Psoas muscle (tissue), 8 donors: ENCODE measurements around the gene CORO1C. TPM values are rescaled to one million over a fixed set of nuclear protein-coding genes. Genes with fewer than 3 reads are reported as not detected.
A peak's percentile ranks its signal among the peaks of the same experiment; 100 is the strongest.

Source experiments
- ATAC-seq, 4 donors: fragments of 200-7000 bp; cut with Tn5 transposase; one replicate each; pipeline ENCODE4 v1.9.1; 2020; ENCODE audit warnings: moderate library complexity in 3 of 4, mild to moderate bottlenecking in 2 of 4
- DNase-seq, 2 donors: peaks; one replicate each; pipeline ENCODE4 v3.0.0-alpha.2; 2020
- H3K27ac ChIP-seq: fragments of 200-600 bp; one replicate; pipeline ENCODE4 v1.8.0; 2022
- H3K27me3 ChIP-seq, 3 donors: fragments of 200-600 bp in 1 of 3; one replicate each; pipeline versions ENCODE4 v1.6.1 to v1.8.0; 2013 to 2022; ENCODE audit warnings: low read length in 2 of 3, mild to moderate bottlenecking in 2 of 3, moderate library complexity in 1 of 3; ENCODE audit not compliant: insufficient read depth in 3 of 3
- H3K36me3 ChIP-seq, 2 donors: fragments of 200-600 bp in 1 of 2; one replicate each; pipeline versions ENCODE4 v1.6.1 to v1.8.0; 2013 to 2022; ENCODE audit warnings: low read depth in 1 of 2, mild to moderate bottlenecking in 1 of 2, moderate library complexity in 1 of 2; ENCODE audit not compliant: insufficient read depth in 1 of 2
- H3K4me1 ChIP-seq: fragments of 200-600 bp; one replicate; pipeline ENCODE4 v1.8.0; 2022
- H3K4me3 ChIP-seq: fragments of 200-600 bp; one replicate; pipeline ENCODE4 v1.8.0; 2022; ENCODE audit warnings: mild to moderate bottlenecking
- H3K9me3 ChIP-seq: fragments of 200-600 bp; one replicate; pipeline ENCODE4 v1.8.0; 2022
- WGBS, 3 donors: extraction: QIAGEN DNeasy Blood & Tissue Kit; methylation state at CpG; one replicate each; pipeline versions ENCODE4 v1.1.6 to v1.1.7; 2013; 5-methylcytosine and 5-hydroxymethylcytosine counted together
- intact Hi-C, 2 donors: fragments of 100-400 bp; cut with DNase I; formaldehyde crosslinking; loops; one replicate each; pipeline versions ENCODE4 v1.11.0 to v1.14.2; 2022
- polyA plus RNA-seq, 3 donors: library from polyadenylated mRNA; stranded (reverse); fragments of 200-250 nt; gene quantifications; one replicate each; pipeline ENCODE4 v1.2.3, GENCODE V29; 2013
- total RNA-seq, 4 donors: library from RNA; stranded (reverse); fragmentation: NEBNext Ultra II Directional in 2 of 4; extraction: Animal tissue kit (Norgen Biotek cat#: 25700) in 2 of 4; gene quantifications; one replicate each; pipeline versions ENCODE4 v1.2.1 to v1.2.4, GENCODE V29; 2021 to 2023
- TF ChIP-seq, protein P1 (sequence below): fragments of 200-600 bp; IDR thresholded peaks from one replicate; pipeline ENCODE4 v1.8.0; 2022; ENCODE audit warnings: antibody characterized with exemption
- donor health status: healthy with polysubstance abuse.
- donor health status: DM: no; HTN: no; CAD: no; lungs with moderate emphysema.
- donor health status: Bipolar disorder and iron deficiency.
- donor health status: healthy.
- donor health status: DM: yes; HTN: yes; CAD: no.
- donor health status: DM: no; HTN: no; CAD: no.
- donor health status: DM: no; HTN: no; CAD: no.
- donor health status: DM: yes; HTN: yes; CAD: no.

The CORO1C gene
- total and polyA plus RNA-seq, 7 donors: 16.9 to 67.1 (median 40.5) TPM

DNA sequence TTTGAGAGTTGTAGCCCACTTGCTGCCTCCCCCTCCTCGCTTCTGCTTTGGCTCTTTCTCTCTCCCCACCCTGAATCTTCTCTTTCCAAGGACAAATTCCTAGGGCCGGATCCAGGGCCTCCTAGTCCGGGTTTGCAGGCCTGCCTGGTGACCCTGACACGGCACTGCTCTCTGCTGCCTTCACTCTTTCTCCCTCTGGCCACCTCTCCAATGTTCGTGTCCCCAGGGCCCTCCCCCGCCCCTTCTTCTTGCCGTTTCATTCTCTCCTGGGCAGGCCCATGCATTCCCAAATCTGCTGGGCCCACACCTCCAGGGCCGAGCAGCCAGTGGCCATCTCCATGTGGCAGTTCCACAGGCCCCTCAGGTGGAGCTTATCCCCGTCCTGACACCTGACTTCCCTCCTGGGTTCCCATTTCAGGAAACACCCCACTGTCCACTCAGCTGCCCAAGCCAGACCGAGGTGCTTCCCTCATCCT, 34.0 kb upstream of the CORO1C start:
- DNase-seq (peak in 1 of 2 donors; percentile 7), ATAC-seq (no peak)
- intact Hi-C loops: loop anchor here in 1 of 2 donors (2.0 kb wide), 1 partner anchor 19 kb away; no protein-coding TSS in a partner anchor
- Histone ChIP-seq H3K27me3 (no peaks in the 10 kb centered on the region), H3K27ac (no peak overlapping the region), H3K36me3 (no peaks in the 10 kb centered on the region), H3K4me3 (no peak overlapping the region), H3K9me3 (no peaks in the 10 kb centered on the region), H3K4me1 (no peaks in the 10 kb centered on the region)
- TF ChIP-seq, protein P1, sequence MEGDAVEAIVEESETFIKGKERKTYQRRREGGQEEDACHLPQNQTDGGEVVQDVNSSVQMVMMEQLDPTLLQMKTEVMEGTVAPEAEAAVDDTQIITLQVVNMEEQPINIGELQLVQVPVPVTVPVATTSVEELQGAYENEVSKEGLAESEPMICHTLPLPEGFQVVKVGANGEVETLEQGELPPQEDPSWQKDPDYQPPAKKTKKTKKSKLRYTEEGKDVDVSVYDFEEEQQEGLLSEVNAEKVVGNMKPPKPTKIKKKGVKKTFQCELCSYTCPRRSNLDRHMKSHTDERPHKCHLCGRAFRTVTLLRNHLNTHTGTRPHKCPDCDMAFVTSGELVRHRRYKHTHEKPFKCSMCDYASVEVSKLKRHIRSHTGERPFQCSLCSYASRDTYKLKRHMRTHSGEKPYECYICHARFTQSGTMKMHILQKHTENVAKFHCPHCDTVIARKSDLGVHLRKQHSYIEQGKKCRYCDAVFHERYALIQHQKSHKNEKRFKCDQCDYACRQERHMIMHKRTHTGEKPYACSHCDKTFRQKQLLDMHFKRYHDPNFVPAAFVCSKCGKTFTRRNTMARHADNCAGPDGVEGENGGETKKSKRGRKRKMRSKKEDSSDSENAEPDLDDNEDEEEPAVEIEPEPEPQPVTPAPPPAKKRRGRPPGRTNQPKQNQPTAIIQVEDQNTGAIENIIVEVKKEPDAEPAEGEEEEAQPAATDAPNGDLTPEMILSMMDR: no peak
- WGBS, 3 donors: 55 to 72% (median 56%) methylated on average over 10 of the region's 10 CpGs

DNA sequence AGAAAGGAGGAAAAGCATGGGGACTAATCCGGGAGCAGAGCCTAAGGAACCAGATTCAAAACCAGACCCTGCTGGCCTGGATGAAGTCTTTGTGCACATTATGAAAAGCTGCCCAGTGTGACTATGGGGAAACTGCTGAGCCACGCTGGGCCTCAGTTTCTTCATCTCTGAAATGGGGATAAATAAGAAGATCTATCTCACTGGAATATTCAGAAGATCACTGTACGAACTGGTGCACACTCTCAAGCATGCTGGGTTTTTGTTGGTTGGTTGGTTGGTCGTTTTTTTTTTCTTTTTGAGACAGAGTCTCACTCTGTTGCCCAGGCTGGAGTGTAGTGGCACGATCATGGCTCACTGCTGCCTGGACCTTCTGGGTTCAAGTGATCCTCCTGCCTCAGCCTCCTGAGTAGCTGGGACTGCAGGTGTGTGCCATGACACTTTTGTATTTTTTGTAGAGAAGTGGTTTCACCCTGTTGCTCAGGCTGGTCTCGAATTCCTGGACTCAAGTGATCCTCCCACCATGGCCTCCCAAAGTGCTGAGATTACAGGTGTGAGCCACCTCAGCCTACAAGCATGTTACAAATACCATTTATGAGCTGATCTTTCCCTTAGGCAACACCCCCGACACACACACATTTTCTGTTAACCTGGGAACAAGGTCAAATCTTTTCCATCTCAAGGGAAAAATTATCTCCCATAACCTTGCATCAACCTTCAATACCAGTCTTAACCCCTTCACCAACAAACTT, 33.4 kb upstream of the CORO1C start:
- ATAC-seq (no peak), DNase-seq (peak in 1 of 2 donors; percentile 1)
- WGBS, 3 donors: 87 to 92% (median 88%) methylated on average over 7 of the region's 7 CpGs
- Histone ChIP-seq H3K4me1 (no peaks in the 10 kb centered on the region), H3K9me3 (no peaks in the 10 kb centered on the region), H3K27ac (no peak overlapping the region), H3K27me3 (no peaks in the 10 kb centered on the region), H3K4me3 (no peak overlapping the region), H3K36me3 (no peaks in the 10 kb centered on the region)
- intact Hi-C loops: loop anchor here in 1 of 2 donors (2.0 kb wide), 1 partner anchor 18 kb away; no protein-coding TSS in a partner anchor
- TF ChIP-seq, protein P1: no peak

DNA sequence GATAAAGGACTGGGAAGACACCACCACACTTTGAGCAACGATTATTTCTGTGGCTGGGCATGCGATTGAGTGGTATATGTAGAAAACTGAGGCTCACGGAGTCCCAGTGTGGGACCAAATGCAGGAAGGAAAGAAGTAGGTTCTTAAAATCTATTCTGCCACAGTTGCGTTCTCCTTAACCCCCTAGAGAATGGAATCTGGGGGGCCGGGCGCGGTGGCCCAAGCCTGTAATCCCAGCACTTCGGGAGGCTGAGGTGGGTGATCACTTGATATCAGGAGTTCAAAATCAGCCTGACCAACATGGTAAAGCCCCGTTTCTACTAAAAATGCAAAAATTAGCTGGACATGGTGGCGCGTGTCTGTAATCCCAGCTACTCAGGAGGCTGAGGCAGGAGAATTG, 29.9 kb upstream of the CORO1C start:
- DNase-seq (peak in 1 of 2 donors; percentile 22), ATAC-seq (no peak)
- H3K36me3 ChIP-seq: no peaks in the 10 kb centered on the region
- no peaks in the 10 kb centered on the region for H3K27me3 ChIP-seq
- intact Hi-C loops: no loop called here
- no peak overlapping the region for H3K4me3 ChIP-seq
- WGBS, 3 donors: 90 to 97% (median 96%) methylated on average over 11 of the region's 11 CpGs
- H3K9me3 ChIP-seq: no peaks in the 10 kb centered on the region
- H3K27ac ChIP-seq: no peak overlapping the region
- no peaks in the 10 kb centered on the region for H3K4me1 ChIP-seq
- TF ChIP-seq, protein P1: no peak

DNA sequence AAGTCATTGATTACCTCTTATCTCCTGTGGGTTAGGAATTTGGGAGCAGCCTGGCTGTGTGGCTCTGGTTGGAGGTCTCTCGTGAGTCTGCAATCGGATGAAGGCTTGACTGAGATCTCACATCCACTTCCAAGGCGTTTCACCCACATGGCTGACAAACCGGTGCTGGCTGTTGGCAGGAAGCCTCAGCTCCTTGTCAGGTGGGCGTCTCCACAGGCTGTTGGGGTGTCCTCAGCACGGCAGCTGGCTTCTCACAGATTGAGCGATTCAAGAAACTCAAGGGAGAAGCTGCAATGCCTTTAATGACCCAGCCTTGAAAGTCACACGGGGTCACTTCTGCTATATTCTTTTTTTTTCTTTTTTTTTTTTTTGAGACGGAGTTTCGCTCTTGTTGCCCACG, 28.6 kb upstream of the CORO1C start:
- Histone ChIP-seq H3K4me1 (no peaks in the 10 kb centered on the region), H3K27me3 (no peaks in the 10 kb centered on the region), H3K36me3 (no peaks in the 10 kb centered on the region), H3K9me3 (no peaks in the 10 kb centered on the region), H3K4me3 (no peak overlapping the region), H3K27ac (no peak overlapping the region)
- intact Hi-C loops: no loop called here
- TF ChIP-seq, protein P1: no peak
- ATAC-seq: no peak
- peak in 1 of 2 donors; percentile 21 for DNase-seq
- WGBS, 3 donors: 77 to 81% (median 79%) methylated on average over 11 of the region's 11 CpGs
